WTC11 (cell line): ENCODE data around the gene ORMDL2. TPM values are rescaled to one million over a fixed set of nuclear protein-coding genes. Genes with fewer than 3 reads are reported as not detected.

ENCODE experiments used
- ATAC-seq: fragments of 200-7000 bp; cut with Tn5 transposase; 2 replicates; pipeline ENCODE4 v1.10.0; 2021; ENCODE audit warnings: mild to moderate bottlenecking, moderate library complexity
- CTCF ChIA-PET: fragments of 300-600 bp; sonication (Branson Sonifier 250); formaldehyde crosslinking; loops from one replicate; lab custom pipeline; 2021; ENCODE audit warnings: antibody characterized with exemption; lab: Charles Lee
- POLR2A ChIA-PET: fragments of 350-600 bp; sonication (Branson Sonifier 250); formaldehyde crosslinking; loops from one replicate; lab custom pipeline; 2021; ENCODE audit warnings: antibody characterized with exemption; lab: Charles Lee
- DNase-seq: peaks from one replicate; pipeline ENCODE4 v3.0.0; 2021; ENCODE audit warnings: low spot score
- H3K27ac Mint-ChIP-seq: 2 replicates; pipeline ENCODE4 v1.8.0; 2021; ENCODE audit warnings: mixed read lengths
- H3K27me3 Mint-ChIP-seq: 2 replicates; pipeline ENCODE4 v1.8.0; 2021; ENCODE audit warnings: low read depth, mild to moderate bottlenecking, moderate library complexity, mixed read lengths
- H3K36me3 Mint-ChIP-seq: 2 replicates; pipeline ENCODE4 v1.8.0; 2021; ENCODE audit warnings: mixed read lengths
- H3K4me1 Mint-ChIP-seq: 2 replicates; pipeline ENCODE4 v1.8.0; 2022; ENCODE audit warnings: mixed read lengths
- H3K4me3 Mint-ChIP-seq: 2 replicates; pipeline ENCODE4 v1.8.0; 2021; ENCODE audit warnings: mild to moderate bottlenecking, moderate library complexity, mixed read lengths
- H3K9me3 Mint-ChIP-seq: 2 replicates; pipeline ENCODE4 v1.8.0; 2021; ENCODE audit warnings: mixed read lengths
- ATF1 ChIP-seq: sonication (generic); formaldehyde crosslinking; IDR thresholded peaks from 2 replicates; pipeline ENCODE4 v1.8.1; 2023; ENCODE audit warnings: mild to moderate bottlenecking, moderate library complexity, missing genetic modification reagents
- CBFB ChIP-seq: sonication (generic); formaldehyde crosslinking; IDR thresholded peaks from 2 replicates; pipeline ENCODE4 v1.8.1; 2022; ENCODE audit warnings: mild to moderate bottlenecking, low read depth, missing genetic modification reagents
- ELF4 ChIP-seq: sonication (generic); formaldehyde crosslinking; IDR thresholded peaks from 2 replicates; pipeline ENCODE4 v1.8.1; 2022; ENCODE audit warnings: low read depth, mild to moderate bottlenecking, moderate library complexity, missing genetic modification reagents
- EMX1 ChIP-seq: fragments of 250-450 bp; sonication (Bioruptor Pico); IDR thresholded peaks from 2 replicates; pipeline ENCODE4 v1.8.0; 2021; ENCODE audit warnings: mild to moderate bottlenecking
- ESRRA ChIP-seq: sonication (generic); formaldehyde crosslinking; IDR thresholded peaks from 2 replicates; pipeline ENCODE4 v1.8.1; 2022; ENCODE audit warnings: mild to moderate bottlenecking, missing genetic modification reagents, borderline replicate concordance
- FOXK1 ChIP-seq: sonication (generic); formaldehyde crosslinking; IDR thresholded peaks from 2 replicates; pipeline ENCODE4 v1.8.0; 2022; ENCODE audit warnings: mild to moderate bottlenecking, moderate library complexity, missing genetic modification reagents
- GABPB1 ChIP-seq: sonication (generic); formaldehyde crosslinking; IDR thresholded peaks from 2 replicates; pipeline ENCODE4 v1.8.1; 2023; ENCODE audit warnings: mild to moderate bottlenecking, missing genetic modification reagents
- GRHL2 ChIP-seq: fragments of 250-450 bp; sonication (Bioruptor Pico); IDR thresholded peaks from 2 replicates; pipeline ENCODE4 v1.8.0; 2022; ENCODE audit warnings: mild to moderate bottlenecking, moderate library complexity; ENCODE audit not compliant: insufficient replicate concordance, severe bottlenecking
- NFE2L1 ChIP-seq: sonication (generic); formaldehyde crosslinking; IDR thresholded peaks from 2 replicates; pipeline ENCODE4 v1.8.1; 2023; ENCODE audit warnings: missing genetic modification reagents
- total RNA-seq: library from RNA; stranded (reverse); gene quantifications from 3 replicates; pipeline ENCODE4 v1.2.3, GENCODE V29; 2021
- TF ChIP-seq, protein P1 (sequence below): fragments of 250-450 bp; sonication (Bioruptor Pico); IDR thresholded peaks from 2 replicates; pipeline ENCODE4 v2.1.2; 2022; ENCODE audit warnings: mild to moderate bottlenecking, moderate library complexity
- TF ChIP-seq, protein P2 (sequence below): sonication (generic); formaldehyde crosslinking; IDR thresholded peaks from 2 replicates; pipeline ENCODE4 v1.8.1; 2023; ENCODE audit warnings: mild to moderate bottlenecking, moderate library complexity, missing genetic modification reagents
- TF ChIP-seq, protein P3 (sequence below): sonication (generic); formaldehyde crosslinking; IDR thresholded peaks from 2 replicates; pipeline ENCODE4 v1.8.1; 2023; ENCODE audit warnings: mild to moderate bottlenecking, missing genetic modification reagents, moderate library complexity
- TF ChIP-seq, protein P4 (sequence below): sonication (generic); formaldehyde crosslinking; IDR thresholded peaks from 2 replicates; pipeline ENCODE4 v1.8.1; 2023; ENCODE audit warnings: mild to moderate bottlenecking, missing genetic modification reagents
- TF ChIP-seq, protein P5 (sequence below): sonication (generic); formaldehyde crosslinking; IDR thresholded peaks from 2 replicates; pipeline ENCODE4 v1.8.0; 2023; ENCODE audit warnings: missing genetic modification reagents
- TF ChIP-seq, protein P6 (sequence below): sonication (generic); formaldehyde crosslinking; IDR thresholded peaks from 2 replicates; pipeline ENCODE4 v1.8.0; 2022; ENCODE audit warnings: mild to moderate bottlenecking, missing genetic modification reagents
- TF ChIP-seq, protein P7 (sequence below): fragments of 250-450 bp; sonication (Bioruptor Pico); IDR thresholded peaks from 2 replicates; pipeline ENCODE4 v1.8.0; 2021; ENCODE audit warnings: mild to moderate bottlenecking
- TF ChIP-seq, protein P8 (sequence below): fragments of 200-600 bp; IDR thresholded peaks from 2 replicates; pipeline ENCODE4 v1.8.0; 2022; ENCODE audit warnings: antibody characterized with exemption

ORMDL2 gene
- total RNA-seq, 1 experiment from 2014 or later = 32.9 TPM

DNA sequence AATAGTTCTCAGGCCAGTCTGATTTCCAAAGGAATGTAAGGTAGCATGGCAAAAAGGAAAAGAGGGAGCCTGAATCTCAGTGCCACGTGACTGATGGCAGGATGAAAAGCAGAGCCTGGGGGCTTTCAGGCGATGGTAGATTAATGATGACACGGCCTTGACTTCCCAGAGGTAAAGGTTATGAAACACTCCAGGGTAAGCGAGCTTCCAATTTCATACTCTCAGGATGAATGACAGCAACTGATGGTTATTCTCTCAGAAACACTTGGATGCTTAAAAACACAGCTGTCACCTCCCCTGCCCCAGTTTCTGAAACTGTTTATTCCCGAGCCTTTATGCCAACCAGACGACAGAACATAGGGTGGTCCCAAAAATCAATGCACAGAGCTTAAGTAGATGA is 46.1 kb upstream of the ORMDL2 start:
- Mint-ChIP-seq H3K36me3 (peaks cover 40% of the 10 kb centered on the region), H3K4me3 (no peak overlapping the region), H3K4me1 (no peaks in the 10 kb centered on the region), H3K9me3 (no peaks in the 10 kb centered on the region), H3K27ac (no peak overlapping the region), H3K27me3 (no peaks in the 10 kb centered on the region)
- CTCF ChIA-PET = interaction anchor here (0.5 to 2.2 kb wide), 3 partner anchors 33 to 155 kb away, joined by 6 to 9 read pairs (median 8); no protein-coding TSS in a partner anchor
- TF ChIP-seq, protein P1, sequence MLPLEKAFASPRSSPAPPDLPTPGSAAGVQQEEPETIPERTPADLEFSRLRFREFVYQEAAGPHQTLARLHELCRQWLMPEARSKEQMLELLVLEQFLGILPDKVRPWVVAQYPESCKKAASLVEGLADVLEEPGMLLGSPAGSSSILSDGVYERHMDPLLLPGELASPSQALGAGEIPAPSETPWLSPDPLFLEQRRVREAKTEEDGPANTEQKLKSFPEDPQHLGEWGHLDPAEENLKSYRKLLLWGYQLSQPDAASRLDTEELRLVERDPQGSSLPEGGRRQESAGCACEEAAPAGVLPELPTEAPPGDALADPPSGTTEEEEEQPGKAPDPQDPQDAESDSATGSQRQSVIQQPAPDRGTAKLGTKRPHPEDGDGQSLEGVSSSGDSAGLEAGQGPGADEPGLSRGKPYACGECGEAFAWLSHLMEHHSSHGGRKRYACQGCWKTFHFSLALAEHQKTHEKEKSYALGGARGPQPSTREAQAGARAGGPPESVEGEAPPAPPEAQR = no peak
- TF ChIP-seq, protein P2, sequence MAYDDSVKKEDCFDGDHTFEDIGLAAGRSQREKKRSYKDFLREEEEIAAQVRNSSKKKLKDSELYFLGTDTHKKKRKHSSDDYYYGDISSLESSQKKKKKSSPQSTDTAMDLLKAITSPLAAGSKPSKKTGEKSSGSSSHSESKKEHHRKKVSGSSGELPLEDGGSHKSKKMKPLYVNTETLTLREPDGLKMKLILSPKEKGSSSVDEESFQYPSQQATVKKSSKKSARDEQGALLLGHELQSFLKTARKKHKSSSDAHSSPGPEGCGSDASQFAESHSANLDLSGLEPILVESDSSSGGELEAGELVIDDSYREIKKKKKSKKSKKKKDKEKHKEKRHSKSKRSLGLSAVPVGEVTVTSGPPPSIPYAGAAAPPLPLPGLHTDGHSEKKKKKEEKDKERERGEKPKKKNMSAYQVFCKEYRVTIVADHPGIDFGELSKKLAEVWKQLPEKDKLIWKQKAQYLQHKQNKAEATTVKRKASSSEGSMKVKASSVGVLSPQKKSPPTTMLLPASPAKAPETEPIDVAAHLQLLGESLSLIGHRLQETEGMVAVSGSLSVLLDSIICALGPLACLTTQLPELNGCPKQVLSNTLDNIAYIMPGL (CRISPR knock-in tag) = no peak
- TF ChIP-seq, protein P3, sequence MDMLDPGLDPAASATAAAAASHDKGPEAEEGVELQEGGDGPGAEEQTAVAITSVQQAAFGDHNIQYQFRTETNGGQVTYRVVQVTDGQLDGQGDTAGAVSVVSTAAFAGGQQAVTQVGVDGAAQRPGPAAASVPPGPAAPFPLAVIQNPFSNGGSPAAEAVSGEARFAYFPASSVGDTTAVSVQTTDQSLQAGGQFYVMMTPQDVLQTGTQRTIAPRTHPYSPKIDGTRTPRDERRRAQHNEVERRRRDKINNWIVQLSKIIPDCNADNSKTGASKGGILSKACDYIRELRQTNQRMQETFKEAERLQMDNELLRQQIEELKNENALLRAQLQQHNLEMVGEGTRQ (CRISPR knock-in tag) = no peak
- TF ChIP-seq, protein P4, sequence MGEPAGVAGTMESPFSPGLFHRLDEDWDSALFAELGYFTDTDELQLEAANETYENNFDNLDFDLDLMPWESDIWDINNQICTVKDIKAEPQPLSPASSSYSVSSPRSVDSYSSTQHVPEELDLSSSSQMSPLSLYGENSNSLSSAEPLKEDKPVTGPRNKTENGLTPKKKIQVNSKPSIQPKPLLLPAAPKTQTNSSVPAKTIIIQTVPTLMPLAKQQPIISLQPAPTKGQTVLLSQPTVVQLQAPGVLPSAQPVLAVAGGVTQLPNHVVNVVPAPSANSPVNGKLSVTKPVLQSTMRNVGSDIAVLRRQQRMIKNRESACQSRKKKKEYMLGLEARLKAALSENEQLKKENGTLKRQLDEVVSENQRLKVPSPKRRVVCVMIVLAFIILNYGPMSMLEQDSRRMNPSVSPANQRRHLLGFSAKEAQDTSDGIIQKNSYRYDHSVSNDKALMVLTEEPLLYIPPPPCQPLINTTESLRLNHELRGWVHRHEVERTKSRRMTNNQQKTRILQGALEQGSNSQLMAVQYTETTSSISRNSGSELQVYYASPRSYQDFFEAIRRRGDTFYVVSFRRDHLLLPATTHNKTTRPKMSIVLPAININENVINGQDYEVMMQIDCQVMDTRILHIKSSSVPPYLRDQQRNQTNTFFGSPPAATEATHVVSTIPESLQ (CRISPR knock-in tag) = no peak
- TF ChIP-seq, protein P5, sequence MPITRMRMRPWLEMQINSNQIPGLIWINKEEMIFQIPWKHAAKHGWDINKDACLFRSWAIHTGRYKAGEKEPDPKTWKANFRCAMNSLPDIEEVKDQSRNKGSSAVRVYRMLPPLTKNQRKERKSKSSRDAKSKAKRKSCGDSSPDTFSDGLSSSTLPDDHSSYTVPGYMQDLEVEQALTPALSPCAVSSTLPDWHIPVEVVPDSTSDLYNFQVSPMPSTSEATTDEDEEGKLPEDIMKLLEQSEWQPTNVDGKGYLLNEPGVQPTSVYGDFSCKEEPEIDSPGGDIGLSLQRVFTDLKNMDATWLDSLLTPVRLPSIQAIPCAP = no peak
- TF ChIP-seq ELF4 (CRISPR knock-in tag) (no peak), GRHL2 (CRISPR knock-in tag) (no peak), NFE2L1 (CRISPR knock-in tag) (no peak), EMX1 (CRISPR knock-in tag) (no peak), ATF1 (no peak), FOXK1 (no peak), CBFB (no peak), ESRRA (CRISPR knock-in tag) (no peak), GABPB1 (CRISPR knock-in tag) (no peak)
- TF ChIP-seq, protein P6, sequence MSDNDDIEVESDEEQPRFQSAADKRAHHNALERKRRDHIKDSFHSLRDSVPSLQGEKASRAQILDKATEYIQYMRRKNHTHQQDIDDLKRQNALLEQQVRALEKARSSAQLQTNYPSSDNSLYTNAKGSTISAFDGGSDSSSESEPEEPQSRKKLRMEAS = no peak
- TF ChIP-seq, protein P7, sequence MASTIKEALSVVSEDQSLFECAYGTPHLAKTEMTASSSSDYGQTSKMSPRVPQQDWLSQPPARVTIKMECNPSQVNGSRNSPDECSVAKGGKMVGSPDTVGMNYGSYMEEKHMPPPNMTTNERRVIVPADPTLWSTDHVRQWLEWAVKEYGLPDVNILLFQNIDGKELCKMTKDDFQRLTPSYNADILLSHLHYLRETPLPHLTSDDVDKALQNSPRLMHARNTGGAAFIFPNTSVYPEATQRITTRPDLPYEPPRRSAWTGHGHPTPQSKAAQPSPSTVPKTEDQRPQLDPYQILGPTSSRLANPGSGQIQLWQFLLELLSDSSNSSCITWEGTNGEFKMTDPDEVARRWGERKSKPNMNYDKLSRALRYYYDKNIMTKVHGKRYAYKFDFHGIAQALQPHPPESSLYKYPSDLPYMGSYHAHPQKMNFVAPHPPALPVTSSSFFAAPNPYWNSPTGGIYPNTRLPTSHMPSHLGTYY (CRISPR knock-in tag) = no peak
- TF ChIP-seq, protein P8, sequence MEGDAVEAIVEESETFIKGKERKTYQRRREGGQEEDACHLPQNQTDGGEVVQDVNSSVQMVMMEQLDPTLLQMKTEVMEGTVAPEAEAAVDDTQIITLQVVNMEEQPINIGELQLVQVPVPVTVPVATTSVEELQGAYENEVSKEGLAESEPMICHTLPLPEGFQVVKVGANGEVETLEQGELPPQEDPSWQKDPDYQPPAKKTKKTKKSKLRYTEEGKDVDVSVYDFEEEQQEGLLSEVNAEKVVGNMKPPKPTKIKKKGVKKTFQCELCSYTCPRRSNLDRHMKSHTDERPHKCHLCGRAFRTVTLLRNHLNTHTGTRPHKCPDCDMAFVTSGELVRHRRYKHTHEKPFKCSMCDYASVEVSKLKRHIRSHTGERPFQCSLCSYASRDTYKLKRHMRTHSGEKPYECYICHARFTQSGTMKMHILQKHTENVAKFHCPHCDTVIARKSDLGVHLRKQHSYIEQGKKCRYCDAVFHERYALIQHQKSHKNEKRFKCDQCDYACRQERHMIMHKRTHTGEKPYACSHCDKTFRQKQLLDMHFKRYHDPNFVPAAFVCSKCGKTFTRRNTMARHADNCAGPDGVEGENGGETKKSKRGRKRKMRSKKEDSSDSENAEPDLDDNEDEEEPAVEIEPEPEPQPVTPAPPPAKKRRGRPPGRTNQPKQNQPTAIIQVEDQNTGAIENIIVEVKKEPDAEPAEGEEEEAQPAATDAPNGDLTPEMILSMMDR = no peak
- no peak for ATAC-seq
- DNase-seq = no peak
- POLR2A ChIA-PET = interaction anchor here (0.6 to 1.1 kb wide), 2 partner anchors 17 to 24 kb away, joined by 4 to 6 read pairs; no protein-coding TSS in a partner anchor
